ENCODE measurements around the gene ANO1. TPM values are rescaled to one million over a fixed set of nuclear protein-coding genes. Genes with fewer than 3 reads are reported as not detected.

The ANO1 gene
- total RNA-seq, 4 donors from 2014 or later: 5.1 to 17.5 (median 14.5) TPM

DNA sequence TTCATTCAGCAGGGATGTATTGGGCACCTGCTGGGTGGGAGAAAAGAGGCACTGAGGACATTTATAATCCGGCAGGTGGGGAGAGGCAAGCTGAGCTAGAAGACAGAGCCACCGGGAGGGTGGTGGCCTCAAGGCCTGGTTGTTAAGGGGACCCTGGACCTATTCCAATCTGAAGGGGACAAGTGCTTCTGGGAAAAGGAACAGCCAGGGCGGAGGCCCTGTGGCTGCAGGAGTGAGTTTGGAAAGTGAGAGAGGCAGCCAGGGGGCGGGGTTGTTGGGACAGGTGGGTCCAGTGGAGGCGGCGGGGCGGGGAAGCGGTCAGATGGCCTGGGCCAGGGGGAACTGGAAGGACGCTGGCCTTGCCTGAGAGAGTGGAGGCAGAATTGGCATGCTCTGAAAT lies 29.1 kb downstream of the ANO1 start:
- Histone ChIP-seq H3K4me1 (peaks cover 0 to 13% (median 0%) of the 10 kb centered on the region in 3 donors), H3K4me3 (no peak overlapping the region), H3K9me3 (no peaks in the 10 kb centered on the region), H3K27me3 (peaks cover 0 to 8% (median 0%) of the 10 kb centered on the region in 4 donors), H3K27ac (no peak overlapping the region), H3K36me3 (no peaks in the 10 kb centered on the region)
- TF ChIP-seq POLR2A (IDR thresholded peaks at IDR 0.05): no peak
- TF ChIP-seq, protein P1, sequence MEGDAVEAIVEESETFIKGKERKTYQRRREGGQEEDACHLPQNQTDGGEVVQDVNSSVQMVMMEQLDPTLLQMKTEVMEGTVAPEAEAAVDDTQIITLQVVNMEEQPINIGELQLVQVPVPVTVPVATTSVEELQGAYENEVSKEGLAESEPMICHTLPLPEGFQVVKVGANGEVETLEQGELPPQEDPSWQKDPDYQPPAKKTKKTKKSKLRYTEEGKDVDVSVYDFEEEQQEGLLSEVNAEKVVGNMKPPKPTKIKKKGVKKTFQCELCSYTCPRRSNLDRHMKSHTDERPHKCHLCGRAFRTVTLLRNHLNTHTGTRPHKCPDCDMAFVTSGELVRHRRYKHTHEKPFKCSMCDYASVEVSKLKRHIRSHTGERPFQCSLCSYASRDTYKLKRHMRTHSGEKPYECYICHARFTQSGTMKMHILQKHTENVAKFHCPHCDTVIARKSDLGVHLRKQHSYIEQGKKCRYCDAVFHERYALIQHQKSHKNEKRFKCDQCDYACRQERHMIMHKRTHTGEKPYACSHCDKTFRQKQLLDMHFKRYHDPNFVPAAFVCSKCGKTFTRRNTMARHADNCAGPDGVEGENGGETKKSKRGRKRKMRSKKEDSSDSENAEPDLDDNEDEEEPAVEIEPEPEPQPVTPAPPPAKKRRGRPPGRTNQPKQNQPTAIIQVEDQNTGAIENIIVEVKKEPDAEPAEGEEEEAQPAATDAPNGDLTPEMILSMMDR (IDR thresholded peaks at IDR 0.05): no peak
- DNase-seq: no peak
- 62 to 63% methylated on average over 3 to 5 of the region's 9 CpGs for WGBS, 2 donors
- intact Hi-C loops (cut with DNase I): no loop called here

DNA sequence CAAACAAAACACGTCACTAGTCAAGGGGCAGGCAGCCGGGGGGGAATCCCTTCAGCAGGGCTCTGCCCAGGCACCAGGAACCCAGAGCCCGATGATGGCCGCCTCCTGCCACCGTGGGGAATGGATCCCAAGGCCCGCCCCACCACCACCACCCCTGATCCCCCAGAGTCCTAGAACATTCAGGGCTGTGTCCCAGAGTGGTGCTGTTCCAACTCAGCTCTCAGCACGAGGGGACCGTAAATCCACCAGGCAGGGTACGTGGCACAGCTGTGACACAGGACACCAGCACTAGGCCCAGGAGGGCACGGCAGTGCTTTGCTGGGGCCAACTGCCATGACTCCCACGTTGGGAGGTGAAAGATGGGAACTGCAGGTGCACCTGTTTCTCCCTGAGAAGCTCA lies 29.6 kb downstream of the ANO1 start:
- H3K27ac ChIP-seq: no peak overlapping the region
- intact Hi-C loops (cut with DNase I): no loop called here
- DNase-seq: no peak
- H3K9me3 ChIP-seq: no peaks in the 10 kb centered on the region
- TF ChIP-seq, protein P1 (IDR thresholded peaks at IDR 0.05): no peak
- no peak for TF ChIP-seq POLR2A (IDR thresholded peaks at IDR 0.05)
- H3K4me3 ChIP-seq: no peak overlapping the region
- H3K4me1 ChIP-seq: peaks cover 0 to 13% (median 0%) of the 10 kb centered on the region in 3 donors
- 50% methylated on average over 2 of the region's 11 CpGs; no CpG with 5 or more reads in 1 of the 2 donors for WGBS, 2 donors
- H3K27me3 ChIP-seq: peaks cover 0 to 8% (median 0%) of the 10 kb centered on the region in 4 donors
- H3K36me3 ChIP-seq: no peaks in the 10 kb centered on the region

- peaks cover 0 to 13% (median 0%) of the 10 kb centered on the region in 3 donors for H3K4me1 ChIP-seq
- no peaks in the 10 kb centered on the region for H3K36me3 ChIP-seq
- H3K27ac ChIP-seq: peak overlapping the region in 2 of 4 donors; percentile 1 to 36
- no peak overlapping the region for H3K4me3 ChIP-seq
- H3K9me3 ChIP-seq: no peaks in the 10 kb centered on the region
- 58 to 63% methylated on average over 7 of the region's 11 CpGs for WGBS, 2 donors
- H3K27me3 ChIP-seq: peaks cover 0 to 8% (median 0%) of the 10 kb centered on the region in 4 donors
- TF ChIP-seq, protein P1 (IDR thresholded peaks at IDR 0.05): no peak
- no peak for TF ChIP-seq POLR2A (IDR thresholded peaks at IDR 0.05)
- DNase-seq: no peak
- intact Hi-C loops (cut with DNase I): no loop called here
These were observed 30.1 kb downstream of the ANO1 start for GRCh38 chr11:70108250-70108649.

DNA sequence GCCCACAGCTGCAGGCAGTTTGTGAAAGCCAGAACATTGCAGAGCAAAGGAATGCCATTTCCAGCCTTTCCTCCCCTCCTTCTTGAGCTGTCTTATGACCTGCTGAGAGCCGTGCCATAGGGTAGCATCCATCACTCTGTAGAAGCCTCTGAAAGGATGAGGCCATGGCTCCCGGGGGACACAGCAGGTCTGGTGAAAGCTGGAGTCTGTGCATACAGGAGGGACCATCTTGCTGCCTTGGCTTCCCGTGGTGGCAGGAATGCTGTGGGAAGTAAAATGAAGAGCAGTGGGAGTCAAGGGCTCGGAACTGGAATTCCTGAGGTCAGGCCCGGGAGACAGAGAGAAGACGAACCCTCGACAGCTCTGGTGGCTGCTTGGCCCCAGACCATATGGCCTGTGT lies 30.9 kb downstream of the ANO1 start:
- intact Hi-C loops (cut with DNase I): no loop called here
- H3K27ac ChIP-seq: peak overlapping the region in 2 of 4 donors; percentile 14 to 36
- no peak for DNase-seq
- 64 to 79% methylated on average over 5 to 6 of the region's 7 CpGs for WGBS, 2 donors
- no peak overlapping the region for H3K4me3 ChIP-seq
- H3K36me3 ChIP-seq: no peaks in the 10 kb centered on the region
- H3K27me3 ChIP-seq: peaks cover 0 to 4% (median 0%) of the 10 kb centered on the region in 4 donors
- TF ChIP-seq, protein P1 (IDR thresholded peaks at IDR 0.05): no peak
- TF ChIP-seq POLR2A (IDR thresholded peaks at IDR 0.05): no peak
- H3K9me3 ChIP-seq: no peaks in the 10 kb centered on the region
- H3K4me1 ChIP-seq: peaks cover 0 to 13% (median 0%) of the 10 kb centered on the region in 3 donors

GRCh38 chr11:70109903-70110302 lies 31.8 kb downstream of the ANO1 start:
- H3K9me3 ChIP-seq: no peaks in the 10 kb centered on the region
- H3K4me1 ChIP-seq: peaks cover 0 to 13% (median 0%) of the 10 kb centered on the region in 3 donors
- H3K27me3 ChIP-seq: peaks cover 0 to 3% (median 0%) of the 10 kb centered on the region in 4 donors
- H3K36me3 ChIP-seq: no peaks in the 10 kb centered on the region
- WGBS, 2 donors: 91 to 100% methylated on average over 2 to 5 of the region's 6 CpGs
- H3K27ac ChIP-seq: no peak overlapping the region
- no peak overlapping the region for H3K4me3 ChIP-seq
- TF ChIP-seq, protein P1 (IDR thresholded peaks at IDR 0.05): no peak
- no peak for TF ChIP-seq POLR2A (IDR thresholded peaks at IDR 0.05)
- no peak for DNase-seq
- intact Hi-C loops (cut with DNase I): no loop called here
